ENCODE measurements around the gene ODAD3.
"Not testable (repeated sequence)": the region's sequence is repeated elsewhere in the genome, so short reads cannot be mapped to it uniquely, and the experiment has no call there.

ODAD3 gene

GRCh38 chr19:11460207-11460606 is 25.3 kb upstream of the ODAD3 start:
- DNase-seq (ENCODE audit: low read depth in 2 of 3, low spot score in 2 of 3): no peak

GRCh38 chr19:11458912-11459311 is 24.0 kb upstream of the ODAD3 start:
- DNase-seq (ENCODE audit: low read depth in 2 of 3, low spot score in 2 of 3): not testable (repeated sequence)

- no peak for DNase-seq (ENCODE audit: low read depth in 2 of 3, low spot score in 2 of 3)
These were observed 23.4 kb upstream of the ODAD3 start for GRCh38 chr19:11458236-11458900.

GRCh38 chr19:11457831-11458230 is 22.9 kb upstream of the ODAD3 start:
- DNase-seq (ENCODE audit: low read depth in 2 of 3, low spot score in 2 of 3): no peak

- no peak for DNase-seq (ENCODE audit: low read depth in 2 of 3, low spot score in 2 of 3)
These were observed 22.2 kb upstream of the ODAD3 start for GRCh38 chr19:11457115-11457514.

GRCh38 chr19:11456659-11457058 is 21.7 kb upstream of the ODAD3 start:
- no peak for DNase-seq (ENCODE audit: low read depth in 2 of 3, low spot score in 2 of 3)

GRCh38 chr19:11455233-11455554 is 20.3 kb upstream of the ODAD3 start:
- DNase-seq (ENCODE audit: low read depth in 2 of 3, low spot score in 2 of 3): not testable (repeated sequence)

DNA sequence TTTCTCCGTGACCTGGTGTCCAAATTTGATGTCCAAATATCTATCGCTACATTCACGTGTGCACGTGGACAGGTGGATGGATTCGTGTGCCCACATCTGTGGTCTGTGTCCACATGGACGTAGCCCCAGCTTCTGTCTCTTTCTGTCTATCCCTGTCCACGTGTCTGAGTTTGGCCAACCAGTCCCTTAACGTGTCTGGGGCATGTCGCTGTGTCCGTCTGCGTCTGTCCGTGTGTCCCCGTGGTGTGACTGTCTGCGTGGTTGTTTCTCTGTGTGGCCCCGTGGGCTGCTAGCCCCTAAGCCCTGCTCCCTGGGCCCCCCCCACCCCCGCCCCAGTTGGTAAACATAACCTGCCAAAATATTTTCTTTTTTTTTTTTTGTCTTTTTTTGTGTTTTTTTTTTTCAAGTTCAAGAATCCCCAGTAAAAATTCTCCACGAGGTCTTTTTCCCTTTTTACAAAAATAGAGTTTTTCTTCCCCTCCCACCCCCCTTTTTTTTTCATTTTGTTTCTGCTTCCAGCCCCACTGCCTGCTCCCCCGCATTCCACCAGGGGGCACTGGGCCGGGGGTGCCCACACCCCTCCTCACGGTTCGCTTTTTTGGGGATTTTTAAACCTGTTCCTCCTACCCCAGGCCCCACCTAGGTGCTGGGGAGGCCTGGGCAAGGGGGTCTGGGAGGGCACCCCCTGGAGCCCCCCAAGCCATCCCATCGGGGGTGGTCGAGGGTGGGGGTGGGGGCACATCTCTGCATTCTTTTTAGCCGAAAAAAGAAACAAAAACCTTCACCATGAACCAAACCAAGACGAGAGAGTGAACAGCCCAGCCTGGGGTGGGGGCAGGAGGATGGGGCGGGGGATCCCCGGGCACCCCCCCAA is 18.8 kb upstream of the ODAD3 start:
- DNase-seq (ENCODE audit: low read depth in 2 of 3, low spot score in 2 of 3): no peak

- DNase-seq (ENCODE audit: low read depth in 2 of 3, low spot score in 2 of 3): no peak
These were observed 17.8 kb upstream of the ODAD3 start for GRCh38 chr19:11452620-11453310.

- DNase-seq (ENCODE audit: low read depth in 2 of 3, low spot score in 2 of 3): no peak
These were observed 17.1 kb upstream of the ODAD3 start for GRCh38 chr19:11451871-11452619.

- DNase-seq (ENCODE audit: low read depth in 2 of 3, low spot score in 2 of 3): no peak
These were observed 16.5 kb upstream of the ODAD3 start for GRCh38 chr19:11451327-11451870.

GRCh38 chr19:11450570-11451326 is 15.8 kb upstream of the ODAD3 start:
- DNase-seq (ENCODE audit: low read depth in 2 of 3, low spot score in 2 of 3): no peak

- no peak for DNase-seq (ENCODE audit: low read depth in 2 of 3, low spot score in 2 of 3)
These were observed 14.1 kb upstream of the ODAD3 start for GRCh38 chr19:11448923-11449554.

- DNase-seq (ENCODE audit: low read depth in 2 of 3, low spot score in 2 of 3): no peak
These were observed 13.5 kb upstream of the ODAD3 start for GRCh38 chr19:11448410-11448809.

DNA sequence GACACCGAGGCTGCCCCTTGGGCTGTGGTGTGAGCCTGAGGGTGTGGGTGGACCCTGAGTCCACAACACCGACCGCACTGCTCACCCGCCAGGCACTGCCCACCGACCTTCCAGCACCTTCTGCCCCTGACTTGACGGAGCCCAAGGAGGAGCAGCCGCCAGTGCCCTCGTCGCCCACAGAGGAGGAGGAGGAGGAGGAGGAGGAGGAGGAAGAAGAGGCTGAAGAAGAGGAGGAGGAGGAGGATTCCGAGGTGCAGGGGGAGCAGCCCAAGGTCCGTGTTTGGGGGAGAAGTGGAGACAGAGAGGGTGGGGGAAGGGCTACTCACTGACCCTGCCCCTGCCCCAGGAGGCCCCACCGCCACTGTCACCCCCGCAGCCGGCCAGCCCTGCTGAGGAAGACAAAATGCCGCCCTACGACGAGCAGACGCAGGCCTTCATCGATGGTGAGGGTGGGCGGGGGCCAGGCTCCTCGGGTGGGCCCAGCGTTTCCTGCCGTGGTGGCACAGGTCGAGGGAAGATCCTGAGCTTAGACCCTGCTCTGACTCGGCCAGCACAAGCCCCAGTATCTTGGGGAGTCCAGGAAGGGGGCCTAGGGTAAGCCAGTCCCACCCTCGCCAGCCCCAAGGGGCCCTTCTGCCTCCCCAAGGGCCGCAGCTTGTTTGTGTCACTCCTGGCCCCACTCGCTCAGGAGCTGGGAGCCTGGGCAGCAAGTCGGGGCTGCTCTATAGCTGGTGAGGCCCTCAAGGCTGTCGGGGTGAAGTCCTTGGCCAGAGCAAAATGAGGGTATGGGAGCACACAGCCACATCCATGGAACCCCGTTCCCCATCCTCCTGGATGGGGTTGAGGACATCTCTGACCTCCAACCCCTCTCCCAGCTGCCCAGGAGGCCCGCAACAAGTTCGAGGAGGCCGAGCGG is 12.7 kb upstream of the ODAD3 start:
- no peak for DNase-seq (ENCODE audit: low read depth in 2 of 3, low spot score in 2 of 3)

DNA sequence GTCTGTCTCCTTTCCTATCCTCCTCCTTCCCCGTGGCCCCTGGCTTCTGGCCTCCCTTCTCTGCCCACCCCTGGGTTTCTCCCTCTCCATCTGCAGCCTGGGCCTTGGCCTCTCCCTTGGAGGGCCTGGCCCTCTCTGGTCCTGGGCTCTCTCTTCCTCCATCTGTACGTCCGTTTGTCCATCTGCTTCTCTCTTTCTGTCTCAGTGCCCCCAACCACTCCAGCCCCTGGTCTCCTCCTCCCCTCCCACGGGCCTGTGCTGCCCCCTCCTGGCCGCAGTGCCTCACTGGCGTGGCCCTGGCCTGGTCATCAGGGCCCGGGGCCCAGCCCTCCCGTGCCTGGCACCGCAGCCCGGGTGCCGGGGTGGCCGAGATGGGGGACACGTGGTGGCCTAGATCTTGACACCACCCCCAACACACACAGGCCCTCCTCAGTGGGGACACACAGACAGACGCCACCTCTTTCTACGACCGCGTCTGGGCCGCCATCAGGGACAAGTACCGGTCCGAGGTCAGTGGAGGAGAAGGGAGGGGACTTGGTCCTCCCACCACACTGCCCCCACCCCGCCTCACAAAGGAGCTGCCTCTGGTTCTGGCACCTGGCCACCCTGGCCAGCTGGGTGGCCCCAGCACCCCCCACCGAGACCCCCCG is 11.9 kb upstream of the ODAD3 start:
- no peak for DNase-seq (ENCODE audit: low read depth in 2 of 3, low spot score in 2 of 3)

DNA sequence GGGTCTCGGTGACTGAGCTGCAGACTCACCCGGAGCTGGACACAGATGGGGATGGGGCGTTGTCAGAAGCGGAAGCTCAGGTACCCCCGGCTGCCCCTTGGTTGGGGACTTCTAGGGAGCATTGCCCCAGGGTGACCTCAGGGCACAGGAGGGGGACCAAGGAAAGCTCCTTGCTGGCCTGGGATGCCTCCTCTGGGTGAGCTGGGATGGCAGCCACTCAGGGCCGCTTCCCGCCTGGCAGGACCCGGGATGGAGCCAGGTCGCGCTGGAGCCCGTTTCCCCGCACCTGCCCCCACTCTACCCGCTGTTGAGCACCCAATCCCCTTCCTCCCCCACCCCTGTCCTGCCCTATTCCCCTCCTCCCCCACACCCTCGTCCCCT is 11.3 kb upstream of the ODAD3 start:
- no peak for DNase-seq (ENCODE audit: low read depth in 2 of 3, low spot score in 2 of 3)

- DNase-seq (ENCODE audit: low read depth in 2 of 3, low spot score in 2 of 3): no peak
These were observed 10.2 kb upstream of the ODAD3 start for GRCh38 chr19:11445141-11445540.

Data from activated CD8-positive, alpha-beta memory T cell treated with anti-CD3 and anti-CD28 coated beads for 48 hours (primary cell).